HG03457 (cell line): ENCODE results near the gene FABP3.
"Not testable (repeated sequence)": the region's sequence is repeated elsewhere in the genome, so short reads cannot be mapped to it uniquely, and the experiment has no call there.

Source experiments
- ATAC-seq: cut with Tn5 transposase; IDR thresholded peaks from one replicate; pipeline ENCODE4 v1.9.1; 2021; ENCODE audit warnings: moderate number of reproducible peaks; ENCODE audit not compliant: unreplicated experiment

The FABP3 gene

DNA sequence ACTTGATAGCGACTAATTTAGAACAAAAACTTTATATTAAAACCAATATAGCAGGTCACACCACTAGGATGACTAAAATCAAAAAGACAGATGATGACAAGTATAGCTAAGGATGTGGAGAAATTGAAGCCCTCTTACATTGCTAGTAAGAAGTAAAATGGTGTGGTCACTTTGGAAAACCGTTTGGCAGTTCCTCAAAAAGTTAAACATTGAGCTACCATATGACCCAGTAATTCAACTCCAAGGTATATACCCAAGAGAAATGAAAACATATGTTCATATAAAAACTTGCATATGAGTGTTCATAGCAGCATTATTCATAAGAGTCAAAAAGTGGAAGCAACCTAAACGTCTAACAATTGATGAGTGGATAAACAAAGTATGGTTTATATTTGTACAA is 27.1 kb upstream of the FABP3 start:
- ATAC-seq, result no peak

DNA sequence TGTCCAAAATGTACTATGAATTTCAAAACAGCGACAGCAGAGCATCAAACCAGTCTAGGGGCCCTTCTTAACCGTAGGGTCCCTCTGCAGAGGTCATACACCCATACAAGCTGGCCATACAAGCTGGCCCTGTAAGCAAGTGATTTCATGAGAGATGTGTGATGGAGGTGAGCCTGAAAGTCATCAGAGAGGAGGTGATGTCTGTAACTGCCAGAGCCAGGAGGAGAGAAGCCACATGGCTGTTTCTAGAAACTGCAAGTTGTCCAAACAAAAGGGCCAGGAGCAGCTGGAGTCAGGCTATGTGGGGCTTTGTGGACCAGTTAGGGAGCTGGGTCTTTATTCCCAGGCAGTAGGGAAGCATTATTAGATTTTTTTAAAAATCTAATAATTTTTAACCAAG is 25.4 kb upstream of the FABP3 start:
- no peak for ATAC-seq

DNA sequence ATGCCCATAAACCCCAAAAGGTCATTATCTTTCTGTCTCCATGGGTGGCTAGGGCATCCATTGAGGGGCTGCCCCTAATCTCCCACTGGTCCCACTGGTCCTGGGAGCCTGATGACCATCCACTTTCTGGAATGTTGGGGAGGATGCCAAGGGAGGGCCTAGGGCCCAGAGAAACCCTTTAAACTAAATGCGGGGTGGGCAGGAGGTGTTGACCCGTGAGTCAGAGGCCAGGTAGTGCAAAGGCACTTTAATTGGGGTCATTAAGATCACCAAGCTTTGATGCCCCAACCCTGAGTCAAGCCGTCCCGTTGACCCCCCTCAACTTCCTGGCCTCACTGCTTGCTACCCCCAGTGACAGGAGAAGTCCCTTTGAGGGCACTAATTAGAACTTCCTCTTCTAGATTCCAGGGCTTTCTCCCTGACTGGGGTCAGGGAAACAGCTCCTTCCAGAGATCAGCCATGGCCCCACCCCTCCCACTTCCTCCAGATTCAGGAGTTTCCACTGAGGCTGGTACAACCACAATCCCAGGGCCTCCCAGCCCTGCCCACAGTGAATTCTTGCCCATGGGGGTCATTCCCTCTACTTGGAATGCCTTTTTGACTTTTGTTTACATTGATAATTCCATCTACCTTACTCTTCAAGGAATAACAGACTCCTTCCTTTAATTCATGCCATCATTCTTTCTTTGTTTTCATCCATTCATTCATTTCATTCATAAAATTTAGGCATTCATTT is 24.7 kb upstream of the FABP3 start:
- ATAC-seq, result no peak

DNA sequence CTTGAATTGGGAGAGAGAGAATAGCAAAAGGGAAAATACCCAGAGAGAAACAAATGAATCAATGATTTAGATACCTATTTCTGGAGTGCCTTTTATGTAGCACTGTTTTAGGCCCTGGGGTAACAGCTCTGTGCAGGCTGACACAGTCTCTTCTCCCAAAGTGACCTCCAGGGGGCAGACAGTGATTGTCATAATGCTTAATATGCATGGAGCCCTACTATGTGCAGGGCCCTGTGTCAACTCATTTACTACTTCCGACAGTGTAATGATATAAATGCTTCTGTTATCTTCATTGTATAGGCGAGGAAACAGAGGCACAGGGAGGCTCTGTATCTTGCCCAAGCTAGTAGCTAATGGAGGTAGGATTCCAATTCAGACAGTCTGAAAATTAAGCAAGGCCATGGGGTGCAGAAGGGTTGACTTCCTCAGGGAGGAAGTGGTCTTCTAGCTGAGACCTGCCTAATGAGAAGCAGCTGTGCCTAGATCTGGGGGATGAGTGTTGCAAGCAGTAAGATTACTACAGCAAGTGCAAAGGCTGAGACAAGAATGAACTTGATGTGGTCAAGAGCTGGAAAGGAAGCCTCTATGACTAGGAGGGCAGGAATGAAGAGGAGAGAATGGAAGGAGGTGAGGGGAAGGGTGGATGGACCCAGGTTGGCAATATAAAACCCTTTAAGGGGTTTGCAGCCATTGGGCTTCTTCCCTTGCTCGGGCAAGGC is 23.9 kb upstream of the FABP3 start:
- no peak for ATAC-seq

DNA sequence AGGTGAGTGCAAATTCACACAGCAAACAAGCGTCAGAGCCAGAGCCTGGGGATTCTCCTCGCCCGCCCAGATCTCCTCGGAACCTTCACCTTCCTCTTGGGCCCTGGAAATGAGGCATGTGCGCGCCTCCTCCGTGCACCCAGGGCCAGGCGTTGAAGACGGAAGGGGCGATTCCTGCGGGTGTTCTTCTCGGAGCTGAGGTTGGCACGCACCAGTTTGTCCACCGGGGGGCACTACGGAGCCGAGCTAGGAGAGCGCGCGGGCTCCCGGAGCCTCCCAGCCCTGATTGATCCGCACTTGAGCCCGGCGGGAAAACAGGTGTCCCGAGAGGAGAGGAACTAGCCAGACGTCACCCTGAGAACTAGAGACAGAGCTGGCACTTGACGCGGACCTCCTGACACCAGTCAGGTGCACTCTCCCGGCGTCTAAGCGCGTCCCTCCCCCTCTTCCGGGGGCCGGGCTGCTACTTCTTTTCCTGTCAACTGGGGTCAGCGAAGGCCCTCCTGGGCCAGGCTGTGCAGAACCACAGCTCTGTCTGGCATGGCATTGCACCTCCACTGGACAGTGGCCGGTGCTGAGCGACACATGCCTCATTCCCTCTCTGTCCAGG is 21.8 kb upstream of the FABP3 start:
- no peak for ATAC-seq

DNA sequence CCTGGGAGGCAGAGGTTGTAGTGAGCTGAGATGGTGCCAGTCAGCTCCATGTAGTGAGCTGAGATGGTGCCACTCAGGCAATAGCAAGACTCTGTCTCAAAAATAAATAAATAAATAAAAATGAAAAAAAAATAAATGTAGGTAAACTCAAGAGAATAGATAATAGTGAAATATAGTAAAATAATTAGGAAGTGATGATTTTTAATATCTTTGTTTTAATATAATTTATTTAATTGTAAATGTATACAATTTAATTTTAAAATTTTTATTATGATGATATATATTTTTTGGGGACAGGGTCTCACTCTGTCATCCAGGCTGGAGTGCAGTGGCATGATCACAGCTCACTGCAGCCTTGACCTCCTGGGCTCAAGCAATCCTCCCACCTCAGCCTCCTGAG is 20.6 kb upstream of the FABP3 start:
- no peak for ATAC-seq

DNA sequence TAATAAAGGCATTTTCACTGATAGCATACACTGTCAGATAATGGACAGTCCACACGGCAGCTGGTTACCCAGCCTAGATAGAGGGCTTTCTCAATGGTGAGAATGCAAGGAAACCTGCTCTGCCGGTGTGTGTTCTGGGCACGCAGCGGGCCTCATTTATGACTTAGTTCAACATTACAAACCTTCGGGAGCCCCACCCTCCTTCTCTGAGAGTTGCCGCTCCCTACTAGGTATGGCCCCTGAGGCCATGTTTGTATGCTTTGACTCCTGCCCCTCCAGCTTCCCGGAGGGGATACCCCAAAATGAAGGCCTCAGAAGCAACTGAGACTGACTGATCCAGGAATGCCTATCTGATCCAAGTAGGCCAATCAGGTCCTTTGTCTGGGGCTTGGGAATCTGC is 17.2 kb upstream of the FABP3 start:
- ATAC-seq, result no peak

DNA sequence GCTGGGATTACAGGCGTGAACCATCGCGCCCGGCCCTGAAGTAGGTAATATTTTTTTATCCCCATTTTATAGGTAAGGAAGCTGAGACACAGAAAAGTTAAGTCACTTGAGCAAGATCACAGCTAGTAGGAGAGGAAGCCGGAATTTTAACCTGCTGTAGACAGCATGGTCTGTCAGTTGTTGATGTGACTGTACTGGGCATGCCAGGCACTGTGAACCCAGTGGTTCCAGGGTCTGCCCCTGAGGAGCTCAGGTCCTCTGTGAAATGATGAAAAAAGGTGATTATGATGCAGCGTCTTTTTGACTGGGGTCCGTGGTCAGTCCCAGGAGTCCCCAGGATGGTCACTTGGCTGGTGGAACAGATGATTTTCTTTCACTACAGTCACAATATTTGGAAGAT is 16.7 kb upstream of the FABP3 start:
- no peak for ATAC-seq

DNA sequence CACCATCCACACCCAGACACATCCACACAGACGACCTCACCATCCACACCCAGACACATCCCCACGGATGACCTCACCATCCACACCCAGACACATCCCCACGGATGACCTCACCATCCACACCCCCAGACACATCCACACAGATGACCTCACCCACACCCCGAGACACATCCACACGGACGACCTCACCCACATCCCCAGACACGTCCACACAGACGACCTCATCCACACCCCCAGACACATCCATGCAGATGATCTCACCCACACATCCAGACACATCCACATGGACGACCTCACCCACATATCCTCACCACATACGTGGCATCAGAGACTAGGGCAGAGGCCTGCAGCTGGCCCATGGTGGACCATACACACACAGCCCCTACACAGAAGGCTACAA is 14.7 kb upstream of the FABP3 start:
- no peak for ATAC-seq

DNA sequence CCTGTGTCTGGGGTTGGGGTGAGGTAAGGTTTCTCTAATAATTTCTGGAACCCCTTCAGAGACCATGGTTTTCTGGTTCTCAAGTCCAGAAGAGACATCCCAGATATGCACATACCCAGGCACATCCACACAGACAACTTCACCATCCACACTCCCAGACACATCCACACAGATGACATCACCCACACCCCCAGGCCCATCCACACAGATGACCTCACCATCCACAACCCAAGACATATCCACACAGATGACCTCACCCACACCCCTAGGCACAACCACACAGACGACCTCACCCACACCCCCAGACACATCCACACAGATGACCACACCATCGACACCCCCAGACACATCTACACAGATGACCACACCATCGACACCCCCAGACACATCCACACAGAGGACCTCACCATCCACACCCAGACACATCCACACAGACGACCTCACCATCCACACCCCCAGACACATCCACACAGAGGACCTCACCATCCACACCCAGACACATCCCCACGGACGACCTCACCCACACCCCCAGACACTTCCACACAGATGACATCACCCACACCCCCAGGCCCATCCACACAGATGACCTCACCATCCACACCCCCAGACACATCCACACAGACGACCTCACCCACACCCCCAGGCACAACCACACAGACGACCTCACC is 13.8 kb upstream of the FABP3 start:
- not testable (repeated sequence) for ATAC-seq

DNA sequence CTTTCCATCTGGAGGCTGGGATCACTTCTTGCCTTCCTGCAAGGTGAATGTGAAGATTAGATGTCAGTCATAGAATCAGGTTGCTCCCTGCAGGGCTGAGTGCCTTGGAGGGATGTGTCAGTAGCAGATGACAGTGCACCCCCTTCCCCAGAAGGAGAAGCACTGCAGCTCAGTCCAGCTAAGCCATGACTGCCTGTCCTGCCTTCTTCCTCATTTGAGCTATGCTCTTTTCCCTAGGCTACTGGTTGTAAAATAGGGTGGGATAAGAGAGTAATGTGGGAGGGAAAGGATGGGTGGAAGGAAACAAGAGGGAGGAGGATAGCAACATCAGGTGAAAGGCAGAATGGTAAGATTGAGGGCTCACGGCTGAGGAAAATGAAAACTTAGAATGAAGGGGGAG is 11.1 kb upstream of the FABP3 start:
- ATAC-seq, result no peak

DNA sequence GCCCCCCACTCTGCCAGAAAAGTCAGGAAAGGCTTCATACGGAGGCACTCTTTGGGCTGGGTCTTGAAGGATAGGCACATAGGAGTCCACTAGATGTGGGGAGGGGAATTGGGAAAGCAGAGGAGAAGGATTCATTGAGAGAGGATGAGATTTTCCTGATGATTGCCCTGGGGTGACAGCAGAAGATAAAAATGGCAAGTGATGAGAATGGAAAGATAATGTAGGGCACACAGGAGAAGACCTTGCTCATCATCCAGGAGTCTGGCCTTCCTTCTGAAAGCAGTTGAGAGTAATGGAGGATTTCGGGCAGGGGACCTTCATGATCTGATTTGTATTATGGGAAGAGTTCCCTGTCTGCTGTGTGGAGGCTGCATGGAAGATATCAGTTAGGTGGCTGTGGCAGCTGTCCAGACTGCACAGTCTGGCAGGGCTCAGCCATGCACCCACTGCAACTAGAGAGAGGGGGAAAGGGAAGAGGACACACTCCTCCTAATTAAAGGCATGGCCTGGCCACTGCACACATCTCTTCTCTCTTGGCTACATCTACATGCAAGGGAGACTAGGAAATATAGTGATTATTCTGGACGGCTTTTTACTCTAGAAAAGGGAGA is 9.6 kb upstream of the FABP3 start:
- ATAC-seq, result no peak

DNA sequence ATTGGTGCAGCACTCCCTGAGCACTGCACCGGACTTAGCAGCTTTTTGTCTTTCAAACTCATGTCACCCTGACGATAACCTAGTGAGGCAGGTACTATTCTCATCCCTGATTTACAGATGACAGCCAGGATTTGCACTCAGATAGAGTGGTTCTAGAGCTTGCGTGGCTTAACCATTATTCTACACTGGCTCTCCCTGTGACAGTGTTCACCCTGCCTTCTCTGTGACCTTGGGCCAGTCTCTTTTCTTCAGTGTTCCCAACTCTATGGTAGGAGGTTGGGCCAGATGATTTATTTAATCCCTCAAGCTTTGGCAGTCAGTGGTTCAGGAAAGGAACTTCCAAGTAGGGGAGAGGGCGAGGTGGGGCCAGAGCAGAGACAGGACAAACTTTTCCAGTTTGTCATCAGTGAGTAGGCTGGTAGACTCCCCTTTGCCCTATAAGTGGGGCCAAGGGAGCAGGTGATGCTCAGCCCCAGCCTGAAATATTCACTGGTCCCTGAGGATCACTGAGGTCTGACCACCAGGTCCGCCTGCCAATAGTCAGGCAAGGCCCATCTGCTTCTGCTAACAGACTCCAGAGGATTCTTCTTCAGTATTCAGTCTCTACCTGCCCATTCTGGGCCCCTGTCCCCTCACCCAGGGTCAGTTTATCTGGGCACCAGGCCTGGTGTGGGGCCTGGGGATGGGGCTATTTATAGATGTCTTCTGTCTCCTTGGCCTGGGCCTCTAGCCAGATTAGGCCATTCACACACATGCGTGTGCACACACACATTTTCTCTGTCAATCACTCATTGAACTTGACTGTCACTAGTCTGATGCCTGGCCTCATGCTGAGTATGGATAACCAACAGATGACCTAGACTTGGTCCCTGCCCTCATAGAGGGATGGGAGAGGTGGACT is 8.8 kb upstream of the FABP3 start:
- ATAC-seq, result no peak

DNA sequence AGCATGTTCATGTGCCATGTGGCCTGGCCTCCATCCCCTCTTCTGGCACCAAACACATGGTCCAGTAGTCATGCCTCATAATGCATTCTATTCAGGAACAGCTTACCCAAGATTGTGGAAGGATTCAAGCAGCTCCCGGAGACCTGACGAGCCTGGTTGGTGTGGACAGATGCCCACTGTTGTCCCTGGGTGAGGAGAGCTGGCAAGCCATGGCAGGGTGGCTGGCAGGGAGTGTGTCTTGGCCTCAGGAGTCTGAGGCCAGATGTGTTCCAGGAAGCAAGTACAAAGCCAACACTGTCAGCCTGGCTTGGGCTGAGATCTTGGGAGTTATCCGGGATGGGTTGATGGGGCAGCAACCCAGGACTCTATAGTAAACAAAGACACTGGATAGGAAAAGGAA is 7.3 kb upstream of the FABP3 start:
- ATAC-seq, result no peak

DNA sequence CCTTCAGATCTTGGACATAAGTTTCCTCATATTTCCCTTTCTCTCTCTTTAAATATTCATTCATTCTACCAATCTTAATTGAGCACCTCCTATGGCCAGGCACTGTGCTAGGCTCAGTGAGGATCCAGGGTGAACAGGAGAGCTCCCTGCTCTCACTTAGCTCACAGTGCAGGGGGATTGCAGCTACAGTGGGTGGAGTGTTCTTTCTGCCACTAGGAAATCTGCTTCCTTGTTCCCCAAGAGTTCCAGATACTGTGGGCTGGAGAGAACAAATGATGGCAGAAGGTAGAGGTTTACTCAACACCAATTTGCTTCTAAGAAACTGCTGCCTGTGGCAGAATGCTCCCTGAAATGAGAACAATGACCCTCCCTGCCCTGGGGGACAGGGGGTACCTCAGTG is 5.1 kb upstream of the FABP3 start:
- ATAC-seq, result no peak

DNA sequence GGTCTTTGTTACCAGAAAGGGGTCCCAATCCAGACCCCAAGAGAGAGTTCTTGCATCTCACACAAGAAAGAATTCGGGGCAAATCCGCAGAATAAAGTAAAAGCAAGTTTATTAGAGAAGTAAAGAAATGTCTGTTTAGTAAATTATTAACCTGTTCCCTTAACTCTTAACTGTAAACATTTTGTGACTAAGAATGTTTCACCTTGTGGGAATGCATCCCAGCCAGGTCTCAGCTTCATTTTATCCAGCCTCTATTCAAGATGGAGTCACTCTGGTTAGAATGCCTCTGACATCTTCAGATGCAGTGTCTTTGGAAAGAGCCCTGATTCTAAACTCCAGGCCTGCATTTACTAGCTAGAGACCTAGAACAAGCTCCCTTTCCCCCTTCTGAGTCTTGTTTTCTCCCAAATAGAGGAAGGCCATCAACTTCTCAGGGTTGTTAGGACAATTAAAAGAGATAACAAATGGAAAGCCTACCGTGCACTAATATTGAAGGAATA is 4.5 kb upstream of the FABP3 start:
- ATAC-seq, result no peak

DNA sequence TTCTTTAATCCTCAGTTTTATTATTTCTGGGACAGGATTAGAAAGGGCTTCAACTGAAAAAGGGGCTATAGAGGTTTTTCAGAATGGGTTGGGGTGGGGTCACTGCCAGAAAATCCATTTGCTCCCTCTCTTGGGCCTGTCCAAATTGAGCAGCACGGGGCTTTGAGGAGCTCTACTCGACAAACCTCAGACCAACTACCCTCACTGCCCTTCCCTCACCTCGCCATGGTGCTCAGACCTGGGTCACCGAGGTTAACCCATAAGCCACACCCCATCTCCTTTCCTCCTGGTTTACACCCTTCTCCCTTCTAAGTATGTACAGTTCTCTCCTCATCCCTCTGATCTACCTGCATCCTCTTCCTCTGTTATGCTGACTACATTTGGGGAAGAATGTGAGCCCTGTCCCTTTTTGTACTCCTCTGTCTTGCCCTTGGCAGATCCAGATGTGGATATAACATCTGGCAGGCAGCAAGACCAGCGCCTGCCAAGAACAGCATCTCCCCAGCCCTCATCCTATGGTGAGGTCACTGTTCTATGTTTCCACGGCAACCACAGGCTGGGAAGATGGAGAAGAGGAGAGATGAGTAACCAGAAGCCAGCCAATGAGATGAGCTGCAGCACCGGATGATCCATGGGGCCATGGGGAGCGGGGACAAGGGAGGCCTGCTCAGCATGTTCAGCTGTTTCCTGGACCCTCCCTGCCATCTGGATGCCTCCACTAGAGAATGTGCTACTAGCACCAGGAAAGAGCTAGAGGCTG is 3.7 kb upstream of the FABP3 start:
- no peak for ATAC-seq

DNA sequence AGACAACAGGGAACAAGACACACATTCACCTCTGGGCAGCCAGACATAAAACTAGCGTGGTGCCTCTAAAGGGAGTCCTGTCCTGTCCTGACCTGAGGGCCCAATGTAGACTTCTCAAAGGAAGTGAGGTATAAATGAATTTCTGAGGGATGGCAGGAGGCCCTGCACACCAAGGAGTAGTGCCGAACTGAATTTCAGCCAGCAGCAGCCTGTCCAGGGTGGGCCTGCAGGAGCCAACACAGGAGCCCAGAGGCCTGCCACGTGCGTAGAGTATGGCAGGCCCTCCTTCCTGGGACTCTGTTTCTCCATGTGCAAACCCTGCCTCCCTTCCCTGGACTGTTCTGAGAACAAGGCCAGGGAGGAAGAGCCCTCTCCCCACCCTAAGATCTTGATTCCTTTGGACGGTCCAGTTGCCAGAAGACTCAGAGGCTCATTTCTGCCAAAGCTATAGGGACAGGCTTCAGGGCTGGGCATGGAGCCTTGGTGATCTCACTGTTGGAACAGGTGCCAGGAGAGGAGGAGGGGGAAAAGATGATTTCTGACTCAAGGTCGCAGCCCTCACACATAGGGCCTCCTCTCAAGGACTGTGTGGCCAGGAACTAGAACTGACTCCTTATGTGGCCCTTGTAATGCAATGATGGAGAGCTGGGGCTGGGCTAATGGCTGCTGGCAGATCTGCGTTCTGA is 1.8 kb upstream of the FABP3 start:
- no peak for ATAC-seq
